ENCODE data around the gene CDH24.

DNA sequence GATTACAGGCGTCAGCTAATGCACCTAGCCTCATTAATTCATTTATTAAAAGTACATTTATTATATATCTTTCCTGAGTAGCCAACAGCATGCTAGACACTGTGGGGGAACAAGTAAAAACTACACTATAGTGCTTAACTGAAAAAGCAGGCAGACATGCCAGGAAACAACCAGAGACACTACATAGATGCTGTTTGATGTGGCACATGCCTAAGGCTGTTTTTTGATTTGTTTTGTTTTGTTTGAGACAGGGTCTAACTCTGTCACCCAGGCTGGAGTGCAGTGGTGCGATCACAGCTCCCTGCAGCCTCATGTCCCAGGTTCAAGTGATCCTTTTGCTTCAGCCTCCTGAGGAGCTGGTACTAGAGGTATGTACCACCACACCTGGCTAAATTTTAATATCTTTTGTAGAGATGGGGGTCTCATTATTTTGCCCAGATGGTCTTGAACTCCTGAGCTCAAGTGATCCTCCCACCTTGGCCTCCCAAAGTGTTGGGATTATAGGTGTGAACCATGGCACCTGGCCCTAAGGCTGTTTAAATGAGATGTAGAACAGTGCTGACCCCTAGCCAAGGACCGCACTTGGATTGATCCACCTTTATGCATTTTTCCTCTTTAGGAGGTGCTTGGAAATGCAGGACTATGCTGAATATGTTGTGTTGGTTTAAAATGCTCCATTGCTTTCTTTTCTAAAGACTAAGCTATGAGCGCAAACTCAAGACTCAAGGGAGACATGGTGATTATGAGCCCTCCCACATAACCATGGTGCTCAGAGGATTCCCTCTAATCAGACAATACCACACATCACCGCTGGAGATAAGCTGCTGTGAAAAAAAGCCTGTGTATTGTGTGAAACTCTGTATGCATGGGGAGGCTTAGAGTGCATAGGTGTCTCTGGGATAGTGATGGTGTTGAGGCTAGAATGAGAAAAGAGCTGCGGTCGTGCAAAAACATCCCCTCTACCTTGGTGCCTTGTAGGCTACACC, 36.9 kb downstream of the CDH24 start:
- TF ChIP-seq, protein P1, sequence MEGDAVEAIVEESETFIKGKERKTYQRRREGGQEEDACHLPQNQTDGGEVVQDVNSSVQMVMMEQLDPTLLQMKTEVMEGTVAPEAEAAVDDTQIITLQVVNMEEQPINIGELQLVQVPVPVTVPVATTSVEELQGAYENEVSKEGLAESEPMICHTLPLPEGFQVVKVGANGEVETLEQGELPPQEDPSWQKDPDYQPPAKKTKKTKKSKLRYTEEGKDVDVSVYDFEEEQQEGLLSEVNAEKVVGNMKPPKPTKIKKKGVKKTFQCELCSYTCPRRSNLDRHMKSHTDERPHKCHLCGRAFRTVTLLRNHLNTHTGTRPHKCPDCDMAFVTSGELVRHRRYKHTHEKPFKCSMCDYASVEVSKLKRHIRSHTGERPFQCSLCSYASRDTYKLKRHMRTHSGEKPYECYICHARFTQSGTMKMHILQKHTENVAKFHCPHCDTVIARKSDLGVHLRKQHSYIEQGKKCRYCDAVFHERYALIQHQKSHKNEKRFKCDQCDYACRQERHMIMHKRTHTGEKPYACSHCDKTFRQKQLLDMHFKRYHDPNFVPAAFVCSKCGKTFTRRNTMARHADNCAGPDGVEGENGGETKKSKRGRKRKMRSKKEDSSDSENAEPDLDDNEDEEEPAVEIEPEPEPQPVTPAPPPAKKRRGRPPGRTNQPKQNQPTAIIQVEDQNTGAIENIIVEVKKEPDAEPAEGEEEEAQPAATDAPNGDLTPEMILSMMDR (IDR thresholded peaks at IDR 0.05 in 8 of 11, conservative IDR thresholded peaks at IDR 0.05 in 3 of 11), result no peak
- TF ChIP-seq POLR2AphosphoS5 (IDR thresholded peaks at IDR 0.05), result no peak
- TF ChIP-seq POLR2A (IDR thresholded peaks at IDR 0.05), result no peak

Data from spleen (tissue), 7 donors.